WTC11 (cell line): ENCODE data around the gene HMCN1.

Source experiments
- ESRRA ChIP-seq: sonication (generic); formaldehyde crosslinking; IDR thresholded peaks from 2 replicates; pipeline ENCODE4 v1.8.1; 2022; ENCODE audit warnings: mild to moderate bottlenecking, missing genetic modification reagents, borderline replicate concordance
- JUN ChIP-seq: sonication (generic); formaldehyde crosslinking; IDR thresholded peaks from 2 replicates; pipeline ENCODE4 v1.8.0; 2023; ENCODE audit warnings: mild to moderate bottlenecking, missing genetic modification reagents
- SP1 ChIP-seq: sonication (generic); formaldehyde crosslinking; conservative IDR thresholded peaks from 2 replicates; pipeline ENCODE4 v1.8.1; 2022; ENCODE audit warnings: missing genetic modification reagents
- TCF7 ChIP-seq: sonication (generic); formaldehyde crosslinking; IDR thresholded peaks from 2 replicates; pipeline ENCODE4 v1.8.0; 2022; ENCODE audit warnings: mild to moderate bottlenecking, low read depth, missing genetic modification reagents, moderate library complexity
- TF ChIP-seq, protein P1 (sequence below): sonication (generic); formaldehyde crosslinking; IDR thresholded peaks from 2 replicates; pipeline ENCODE4 v1.8.1; 2023; ENCODE audit warnings: mild to moderate bottlenecking, missing genetic modification reagents
- TF ChIP-seq, protein P2 (sequence below): sonication (generic); formaldehyde crosslinking; IDR thresholded peaks from 2 replicates; pipeline ENCODE4 v1.8.0; 2022; ENCODE audit warnings: mild to moderate bottlenecking, missing genetic modification reagents
- TF ChIP-seq, protein P3 (sequence below): sonication (generic); formaldehyde crosslinking; conservative IDR thresholded peaks from 2 replicates; pipeline ENCODE4 v1.8.1; 2023; ENCODE audit warnings: mild to moderate bottlenecking, low read depth, missing genetic modification reagents, moderate library complexity
- TF ChIP-seq, protein P4 (sequence below): fragments of 250-450 bp; sonication (Bioruptor Pico); IDR thresholded peaks from 2 replicates; pipeline ENCODE4 v1.9.0; 2021; ENCODE audit warnings: mild to moderate bottlenecking, borderline replicate concordance
- TF ChIP-seq, protein P5 (sequence below): fragments of 200-600 bp; IDR thresholded peaks from 2 replicates; pipeline ENCODE4 v1.8.0; 2022; ENCODE audit warnings: antibody characterized with exemption
- TF ChIP-seq, protein P6 (sequence below): sonication (generic); formaldehyde crosslinking; IDR thresholded peaks from 2 replicates; pipeline ENCODE4 v1.8.1; 2023; ENCODE audit warnings: mild to moderate bottlenecking, missing genetic modification reagents, borderline replicate concordance
- TF ChIP-seq, protein P7 (sequence below): sonication (generic); formaldehyde crosslinking; IDR thresholded peaks from 2 replicates; pipeline ENCODE4 v1.8.1; 2022; ENCODE audit warnings: mild to moderate bottlenecking, moderate library complexity, missing genetic modification reagents
- TF ChIP-seq, protein P8 (sequence below): sonication (generic); formaldehyde crosslinking; IDR thresholded peaks from 2 replicates; pipeline ENCODE4 v1.8.0; 2022; ENCODE audit warnings: mild to moderate bottlenecking, missing genetic modification reagents
- TF ChIP-seq, protein P9 (sequence below): sonication (generic); formaldehyde crosslinking; IDR thresholded peaks from 2 replicates; pipeline ENCODE4 v1.8.1; 2023; ENCODE audit warnings: mild to moderate bottlenecking, missing genetic modification reagents

DNA sequence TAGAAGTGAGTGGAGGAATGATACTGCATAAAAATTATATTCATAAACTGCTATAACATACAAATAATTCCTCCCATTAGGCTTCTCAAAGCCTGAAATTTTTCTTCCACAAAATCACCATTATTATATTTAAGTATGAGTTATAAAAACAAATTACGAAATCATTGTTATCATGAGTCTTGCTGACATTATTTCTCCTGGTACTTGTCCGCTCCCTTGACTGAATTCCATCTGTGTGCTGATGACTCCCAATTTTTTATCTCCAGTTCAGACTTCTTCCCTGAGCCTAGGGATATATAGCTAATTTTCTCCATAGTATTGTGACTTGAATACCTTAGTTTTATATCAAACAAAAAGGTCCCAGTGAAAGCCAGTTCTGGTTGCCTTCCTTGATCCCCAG lies 268.2 kb downstream of the HMCN1 start:
- TF ChIP-seq, protein P1, sequence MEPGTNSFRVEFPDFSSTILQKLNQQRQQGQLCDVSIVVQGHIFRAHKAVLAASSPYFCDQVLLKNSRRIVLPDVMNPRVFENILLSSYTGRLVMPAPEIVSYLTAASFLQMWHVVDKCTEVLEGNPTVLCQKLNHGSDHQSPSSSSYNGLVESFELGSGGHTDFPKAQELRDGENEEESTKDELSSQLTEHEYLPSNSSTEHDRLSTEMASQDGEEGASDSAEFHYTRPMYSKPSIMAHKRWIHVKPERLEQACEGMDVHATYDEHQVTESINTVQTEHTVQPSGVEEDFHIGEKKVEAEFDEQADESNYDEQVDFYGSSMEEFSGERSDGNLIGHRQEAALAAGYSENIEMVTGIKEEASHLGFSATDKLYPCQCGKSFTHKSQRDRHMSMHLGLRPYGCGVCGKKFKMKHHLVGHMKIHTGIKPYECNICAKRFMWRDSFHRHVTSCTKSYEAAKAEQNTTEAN (CRISPR knock-in tag): no peak
- TF ChIP-seq, protein P2, sequence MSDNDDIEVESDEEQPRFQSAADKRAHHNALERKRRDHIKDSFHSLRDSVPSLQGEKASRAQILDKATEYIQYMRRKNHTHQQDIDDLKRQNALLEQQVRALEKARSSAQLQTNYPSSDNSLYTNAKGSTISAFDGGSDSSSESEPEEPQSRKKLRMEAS (CRISPR knock-in tag): no peak
- TF ChIP-seq SP1 (CRISPR knock-in tag) (no peak), JUN (CRISPR knock-in tag) (no peak), TCF7 (CRISPR knock-in tag) (no peak), ESRRA (CRISPR knock-in tag) (no peak)
- TF ChIP-seq, protein P3, sequence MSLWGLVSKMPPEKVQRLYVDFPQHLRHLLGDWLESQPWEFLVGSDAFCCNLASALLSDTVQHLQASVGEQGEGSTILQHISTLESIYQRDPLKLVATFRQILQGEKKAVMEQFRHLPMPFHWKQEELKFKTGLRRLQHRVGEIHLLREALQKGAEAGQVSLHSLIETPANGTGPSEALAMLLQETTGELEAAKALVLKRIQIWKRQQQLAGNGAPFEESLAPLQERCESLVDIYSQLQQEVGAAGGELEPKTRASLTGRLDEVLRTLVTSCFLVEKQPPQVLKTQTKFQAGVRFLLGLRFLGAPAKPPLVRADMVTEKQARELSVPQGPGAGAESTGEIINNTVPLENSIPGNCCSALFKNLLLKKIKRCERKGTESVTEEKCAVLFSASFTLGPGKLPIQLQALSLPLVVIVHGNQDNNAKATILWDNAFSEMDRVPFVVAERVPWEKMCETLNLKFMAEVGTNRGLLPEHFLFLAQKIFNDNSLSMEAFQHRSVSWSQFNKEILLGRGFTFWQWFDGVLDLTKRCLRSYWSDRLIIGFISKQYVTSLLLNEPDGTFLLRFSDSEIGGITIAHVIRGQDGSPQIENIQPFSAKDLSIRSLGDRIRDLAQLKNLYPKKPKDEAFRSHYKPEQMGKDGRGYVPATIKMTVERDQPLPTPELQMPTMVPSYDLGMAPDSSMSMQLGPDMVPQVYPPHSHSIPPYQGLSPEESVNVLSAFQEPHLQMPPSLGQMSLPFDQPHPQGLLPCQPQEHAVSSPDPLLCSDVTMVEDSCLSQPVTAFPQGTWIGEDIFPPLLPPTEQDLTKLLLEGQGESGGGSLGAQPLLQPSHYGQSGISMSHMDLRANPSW: no peak
- TF ChIP-seq, protein P4, sequence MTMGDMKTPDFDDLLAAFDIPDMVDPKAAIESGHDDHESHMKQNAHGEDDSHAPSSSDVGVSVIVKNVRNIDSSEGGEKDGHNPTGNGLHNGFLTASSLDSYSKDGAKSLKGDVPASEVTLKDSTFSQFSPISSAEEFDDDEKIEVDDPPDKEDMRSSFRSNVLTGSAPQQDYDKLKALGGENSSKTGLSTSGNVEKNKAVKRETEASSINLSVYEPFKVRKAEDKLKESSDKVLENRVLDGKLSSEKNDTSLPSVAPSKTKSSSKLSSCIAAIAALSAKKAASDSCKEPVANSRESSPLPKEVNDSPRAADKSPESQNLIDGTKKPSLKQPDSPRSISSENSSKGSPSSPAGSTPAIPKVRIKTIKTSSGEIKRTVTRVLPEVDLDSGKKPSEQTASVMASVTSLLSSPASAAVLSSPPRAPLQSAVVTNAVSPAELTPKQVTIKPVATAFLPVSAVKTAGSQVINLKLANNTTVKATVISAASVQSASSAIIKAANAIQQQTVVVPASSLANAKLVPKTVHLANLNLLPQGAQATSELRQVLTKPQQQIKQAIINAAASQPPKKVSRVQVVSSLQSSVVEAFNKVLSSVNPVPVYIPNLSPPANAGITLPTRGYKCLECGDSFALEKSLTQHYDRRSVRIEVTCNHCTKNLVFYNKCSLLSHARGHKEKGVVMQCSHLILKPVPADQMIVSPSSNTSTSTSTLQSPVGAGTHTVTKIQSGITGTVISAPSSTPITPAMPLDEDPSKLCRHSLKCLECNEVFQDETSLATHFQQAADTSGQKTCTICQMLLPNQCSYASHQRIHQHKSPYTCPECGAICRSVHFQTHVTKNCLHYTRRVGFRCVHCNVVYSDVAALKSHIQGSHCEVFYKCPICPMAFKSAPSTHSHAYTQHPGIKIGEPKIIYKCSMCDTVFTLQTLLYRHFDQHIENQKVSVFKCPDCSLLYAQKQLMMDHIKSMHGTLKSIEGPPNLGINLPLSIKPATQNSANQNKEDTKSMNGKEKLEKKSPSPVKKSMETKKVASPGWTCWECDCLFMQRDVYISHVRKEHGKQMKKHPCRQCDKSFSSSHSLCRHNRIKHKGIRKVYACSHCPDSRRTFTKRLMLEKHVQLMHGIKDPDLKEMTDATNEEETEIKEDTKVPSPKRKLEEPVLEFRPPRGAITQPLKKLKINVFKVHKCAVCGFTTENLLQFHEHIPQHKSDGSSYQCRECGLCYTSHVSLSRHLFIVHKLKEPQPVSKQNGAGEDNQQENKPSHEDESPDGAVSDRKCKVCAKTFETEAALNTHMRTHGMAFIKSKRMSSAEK (CRISPR knock-in tag): no peak
- TF ChIP-seq, protein P5, sequence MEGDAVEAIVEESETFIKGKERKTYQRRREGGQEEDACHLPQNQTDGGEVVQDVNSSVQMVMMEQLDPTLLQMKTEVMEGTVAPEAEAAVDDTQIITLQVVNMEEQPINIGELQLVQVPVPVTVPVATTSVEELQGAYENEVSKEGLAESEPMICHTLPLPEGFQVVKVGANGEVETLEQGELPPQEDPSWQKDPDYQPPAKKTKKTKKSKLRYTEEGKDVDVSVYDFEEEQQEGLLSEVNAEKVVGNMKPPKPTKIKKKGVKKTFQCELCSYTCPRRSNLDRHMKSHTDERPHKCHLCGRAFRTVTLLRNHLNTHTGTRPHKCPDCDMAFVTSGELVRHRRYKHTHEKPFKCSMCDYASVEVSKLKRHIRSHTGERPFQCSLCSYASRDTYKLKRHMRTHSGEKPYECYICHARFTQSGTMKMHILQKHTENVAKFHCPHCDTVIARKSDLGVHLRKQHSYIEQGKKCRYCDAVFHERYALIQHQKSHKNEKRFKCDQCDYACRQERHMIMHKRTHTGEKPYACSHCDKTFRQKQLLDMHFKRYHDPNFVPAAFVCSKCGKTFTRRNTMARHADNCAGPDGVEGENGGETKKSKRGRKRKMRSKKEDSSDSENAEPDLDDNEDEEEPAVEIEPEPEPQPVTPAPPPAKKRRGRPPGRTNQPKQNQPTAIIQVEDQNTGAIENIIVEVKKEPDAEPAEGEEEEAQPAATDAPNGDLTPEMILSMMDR: no peak
- TF ChIP-seq, protein P6, sequence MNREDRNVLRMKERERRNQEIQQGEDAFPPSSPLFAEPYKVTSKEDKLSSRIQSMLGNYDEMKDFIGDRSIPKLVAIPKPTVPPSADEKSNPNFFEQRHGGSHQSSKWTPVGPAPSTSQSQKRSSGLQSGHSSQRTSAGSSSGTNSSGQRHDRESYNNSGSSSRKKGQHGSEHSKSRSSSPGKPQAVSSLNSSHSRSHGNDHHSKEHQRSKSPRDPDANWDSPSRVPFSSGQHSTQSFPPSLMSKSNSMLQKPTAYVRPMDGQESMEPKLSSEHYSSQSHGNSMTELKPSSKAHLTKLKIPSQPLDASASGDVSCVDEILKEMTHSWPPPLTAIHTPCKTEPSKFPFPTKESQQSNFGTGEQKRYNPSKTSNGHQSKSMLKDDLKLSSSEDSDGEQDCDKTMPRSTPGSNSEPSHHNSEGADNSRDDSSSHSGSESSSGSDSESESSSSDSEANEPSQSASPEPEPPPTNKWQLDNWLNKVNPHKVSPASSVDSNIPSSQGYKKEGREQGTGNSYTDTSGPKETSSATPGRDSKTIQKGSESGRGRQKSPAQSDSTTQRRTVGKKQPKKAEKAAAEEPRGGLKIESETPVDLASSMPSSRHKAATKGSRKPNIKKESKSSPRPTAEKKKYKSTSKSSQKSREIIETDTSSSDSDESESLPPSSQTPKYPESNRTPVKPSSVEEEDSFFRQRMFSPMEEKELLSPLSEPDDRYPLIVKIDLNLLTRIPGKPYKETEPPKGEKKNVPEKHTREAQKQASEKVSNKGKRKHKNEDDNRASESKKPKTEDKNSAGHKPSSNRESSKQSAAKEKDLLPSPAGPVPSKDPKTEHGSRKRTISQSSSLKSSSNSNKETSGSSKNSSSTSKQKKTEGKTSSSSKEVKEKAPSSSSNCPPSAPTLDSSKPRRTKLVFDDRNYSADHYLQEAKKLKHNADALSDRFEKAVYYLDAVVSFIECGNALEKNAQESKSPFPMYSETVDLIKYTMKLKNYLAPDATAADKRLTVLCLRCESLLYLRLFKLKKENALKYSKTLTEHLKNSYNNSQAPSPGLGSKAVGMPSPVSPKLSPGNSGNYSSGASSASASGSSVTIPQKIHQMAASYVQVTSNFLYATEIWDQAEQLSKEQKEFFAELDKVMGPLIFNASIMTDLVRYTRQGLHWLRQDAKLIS (CRISPR knock-in tag): no peak
- TF ChIP-seq, protein P7, sequence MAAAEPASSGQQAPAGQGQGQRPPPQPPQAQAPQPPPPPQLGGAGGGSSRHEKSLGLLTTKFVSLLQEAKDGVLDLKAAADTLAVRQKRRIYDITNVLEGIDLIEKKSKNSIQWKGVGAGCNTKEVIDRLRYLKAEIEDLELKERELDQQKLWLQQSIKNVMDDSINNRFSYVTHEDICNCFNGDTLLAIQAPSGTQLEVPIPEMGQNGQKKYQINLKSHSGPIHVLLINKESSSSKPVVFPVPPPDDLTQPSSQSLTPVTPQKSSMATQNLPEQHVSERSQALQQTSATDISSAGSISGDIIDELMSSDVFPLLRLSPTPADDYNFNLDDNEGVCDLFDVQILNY (CRISPR knock-in tag): no peak
- TF ChIP-seq, protein P8, sequence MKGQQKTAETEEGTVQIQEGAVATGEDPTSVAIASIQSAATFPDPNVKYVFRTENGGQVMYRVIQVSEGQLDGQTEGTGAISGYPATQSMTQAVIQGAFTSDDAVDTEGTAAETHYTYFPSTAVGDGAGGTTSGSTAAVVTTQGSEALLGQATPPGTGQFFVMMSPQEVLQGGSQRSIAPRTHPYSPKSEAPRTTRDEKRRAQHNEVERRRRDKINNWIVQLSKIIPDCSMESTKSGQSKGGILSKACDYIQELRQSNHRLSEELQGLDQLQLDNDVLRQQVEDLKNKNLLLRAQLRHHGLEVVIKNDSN (CRISPR knock-in tag): no peak
- TF ChIP-seq, protein P9, sequence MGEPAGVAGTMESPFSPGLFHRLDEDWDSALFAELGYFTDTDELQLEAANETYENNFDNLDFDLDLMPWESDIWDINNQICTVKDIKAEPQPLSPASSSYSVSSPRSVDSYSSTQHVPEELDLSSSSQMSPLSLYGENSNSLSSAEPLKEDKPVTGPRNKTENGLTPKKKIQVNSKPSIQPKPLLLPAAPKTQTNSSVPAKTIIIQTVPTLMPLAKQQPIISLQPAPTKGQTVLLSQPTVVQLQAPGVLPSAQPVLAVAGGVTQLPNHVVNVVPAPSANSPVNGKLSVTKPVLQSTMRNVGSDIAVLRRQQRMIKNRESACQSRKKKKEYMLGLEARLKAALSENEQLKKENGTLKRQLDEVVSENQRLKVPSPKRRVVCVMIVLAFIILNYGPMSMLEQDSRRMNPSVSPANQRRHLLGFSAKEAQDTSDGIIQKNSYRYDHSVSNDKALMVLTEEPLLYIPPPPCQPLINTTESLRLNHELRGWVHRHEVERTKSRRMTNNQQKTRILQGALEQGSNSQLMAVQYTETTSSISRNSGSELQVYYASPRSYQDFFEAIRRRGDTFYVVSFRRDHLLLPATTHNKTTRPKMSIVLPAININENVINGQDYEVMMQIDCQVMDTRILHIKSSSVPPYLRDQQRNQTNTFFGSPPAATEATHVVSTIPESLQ (CRISPR knock-in tag): no peak
